Measurements from ENCODE around the gene CHMP2A.

The CHMP2A gene

GRCh38 chr19:58572818-58573657 lies 18.1 kb upstream of the CHMP2A start, which contains the start of gene MZF1:
MZF1 (minus strand) TSS chr19:58573335; CDS start chr19:58571389, 1,946 bp downstream.
- peaks cover 22% of the 10 kb centered on the region for H3K36me3 Mint-ChIP-seq (ENCODE audit: low read depth)
- no peaks in the 10 kb centered on the region for H3K27me3 Mint-ChIP-seq
- H3K9me3 Mint-ChIP-seq = no peaks in the 10 kb centered on the region
- H3K27ac Mint-ChIP-seq = peak within 1 kb of the TSS; percentile 100
- H3K4me3 Mint-ChIP-seq = peak within 1 kb of the TSS; percentile 93
- H3K4me1 Mint-ChIP-seq (ENCODE audit: low read depth) = peaks cover 42% of the 10 kb centered on the region

DNA sequence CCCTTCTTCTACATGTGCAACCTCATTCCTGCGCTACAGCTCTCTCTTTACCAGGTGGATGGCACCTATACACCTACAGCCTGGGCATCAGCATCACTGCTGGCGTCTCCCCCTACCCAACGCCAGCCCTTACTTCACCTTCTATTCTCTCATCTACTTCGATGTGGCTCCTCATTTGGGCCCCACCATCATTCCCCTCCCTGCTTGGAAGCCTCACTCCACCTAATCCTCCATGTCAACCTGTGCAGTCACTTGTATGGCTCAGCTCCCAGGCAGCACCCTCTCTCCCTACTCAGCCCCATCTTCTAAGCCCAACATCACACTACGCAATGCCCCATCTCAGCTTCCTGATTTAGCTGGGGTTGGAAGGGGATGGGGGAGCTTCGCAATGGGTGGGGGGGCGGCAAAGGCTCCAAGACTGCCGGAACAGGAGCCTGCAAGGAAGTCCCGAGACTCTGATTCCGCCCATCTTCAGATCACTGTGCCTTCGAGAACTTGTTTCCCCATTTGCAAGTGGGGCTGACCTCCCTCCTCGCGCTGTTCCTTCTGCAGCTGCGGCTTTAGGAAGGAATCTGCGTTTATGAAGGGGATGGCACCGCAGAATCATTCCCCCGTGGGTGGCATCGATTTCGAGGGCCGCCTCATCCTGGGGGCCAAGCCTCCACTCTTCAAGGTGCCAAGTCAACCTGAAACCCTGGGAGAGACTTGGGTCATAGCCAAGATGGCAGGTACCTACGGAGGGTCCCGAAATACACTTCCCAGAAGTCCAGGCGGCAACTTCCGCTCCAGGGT lies 17.3 kb upstream of the CHMP2A start:
- Mint-ChIP-seq H3K27ac (peak overlapping the region; percentile 100), H3K4me3 (peak overlapping the region; percentile 93), H3K36me3 (ENCODE audit: low read depth) (peaks cover 27% of the 10 kb centered on the region), H3K4me1 (ENCODE audit: low read depth) (peaks cover 36% of the 10 kb centered on the region), H3K27me3 (no peaks in the 10 kb centered on the region), H3K9me3 (no peaks in the 10 kb centered on the region)

GRCh38 chr19:58571575-58571947 lies 16.7 kb upstream of the CHMP2A start:
- H3K4me1 Mint-ChIP-seq (ENCODE audit: low read depth) = peaks cover 36% of the 10 kb centered on the region
- H3K27me3 Mint-ChIP-seq = no peaks in the 10 kb centered on the region
- no peak overlapping the region for H3K4me3 Mint-ChIP-seq
- peak overlapping the region; percentile 100 for H3K27ac Mint-ChIP-seq
- no peaks in the 10 kb centered on the region for H3K9me3 Mint-ChIP-seq
- H3K36me3 Mint-ChIP-seq (ENCODE audit: low read depth) = peaks cover 27% of the 10 kb centered on the region

DNA sequence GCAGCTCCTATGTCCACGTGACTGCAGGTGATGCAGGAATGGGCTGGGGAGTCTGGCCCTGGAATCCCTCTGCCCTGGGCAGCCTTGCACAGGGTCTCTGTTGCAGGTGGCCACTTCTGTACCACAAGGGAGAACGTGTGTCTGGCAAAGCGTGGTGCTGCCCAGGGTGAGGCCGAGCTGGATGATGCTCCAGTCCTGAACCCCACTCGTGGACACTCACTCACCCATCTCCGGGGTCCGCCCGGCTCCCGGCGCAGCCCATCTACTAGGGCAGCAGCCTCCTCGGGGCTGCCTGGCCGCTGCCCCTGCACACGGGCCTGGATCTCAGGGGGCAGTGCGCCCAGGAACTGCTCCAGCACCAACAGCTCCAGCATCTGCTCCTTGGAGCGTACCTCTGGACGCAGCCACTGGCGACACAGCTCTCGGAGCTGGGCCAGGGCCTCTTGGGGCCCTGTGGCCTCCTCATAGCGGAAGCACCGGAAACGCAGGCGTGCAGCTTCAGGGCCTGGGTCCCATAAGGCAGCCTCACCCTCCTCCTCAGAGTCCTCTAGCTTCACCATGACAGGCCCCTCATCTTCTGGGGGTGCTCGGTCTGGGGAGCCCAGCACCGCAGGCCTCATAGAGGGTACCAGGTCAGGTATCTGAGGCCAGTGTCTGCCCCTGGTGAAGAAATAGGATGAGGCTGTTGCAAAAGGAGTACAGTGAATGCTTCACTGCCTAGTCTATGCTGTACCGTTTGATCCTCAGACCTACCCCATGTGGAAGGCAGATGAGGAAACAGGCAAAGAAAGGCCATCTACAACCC lies 16.1 kb upstream of the CHMP2A start:
- Mint-ChIP-seq H3K27me3 (no peaks in the 10 kb centered on the region), H3K4me3 (no peak overlapping the region), H3K27ac (no peak overlapping the region), H3K36me3 (ENCODE audit: low read depth) (peaks cover 27% of the 10 kb centered on the region), H3K9me3 (no peaks in the 10 kb centered on the region), H3K4me1 (ENCODE audit: low read depth) (peaks cover 34% of the 10 kb centered on the region)

DNA sequence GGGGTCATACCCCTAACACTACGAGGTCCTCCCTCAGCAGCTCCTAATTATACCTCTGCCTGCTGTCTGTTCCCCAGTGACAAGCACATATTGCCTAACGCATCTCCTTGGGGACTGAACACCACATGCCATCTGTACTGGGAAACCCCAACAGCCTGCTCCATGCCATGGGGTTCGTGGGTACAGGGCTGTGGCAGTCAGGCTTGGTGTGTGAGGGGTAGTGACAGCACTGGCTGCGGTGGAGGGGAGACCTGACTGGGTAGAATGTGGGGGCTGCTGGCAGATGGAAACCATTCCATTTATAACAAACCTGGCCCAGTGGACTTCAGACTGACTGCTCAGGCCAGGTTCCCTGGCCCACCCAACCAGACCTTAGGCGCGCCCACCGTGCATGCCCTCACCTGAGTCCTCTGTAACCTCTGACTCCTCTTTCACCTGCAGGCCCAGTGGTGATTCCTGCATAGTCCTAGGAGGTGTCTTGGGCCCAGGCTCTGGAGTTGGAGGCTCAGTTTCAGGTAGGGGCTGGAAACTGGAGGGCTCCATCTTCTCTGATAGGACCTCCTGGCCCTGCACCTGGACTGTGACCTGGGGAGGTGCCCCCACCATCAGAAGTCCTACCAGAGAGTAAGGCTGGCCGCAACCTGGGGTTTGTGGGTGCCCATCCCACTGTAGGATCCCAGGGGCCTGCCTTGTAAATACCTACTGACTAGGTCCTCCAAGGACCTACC lies 15.2 kb upstream of the CHMP2A start:
- Mint-ChIP-seq H3K9me3 (no peaks in the 10 kb centered on the region), H3K4me1 (ENCODE audit: low read depth) (peaks cover 30% of the 10 kb centered on the region), H3K4me3 (no peak overlapping the region), H3K36me3 (ENCODE audit: low read depth) (peaks cover 27% of the 10 kb centered on the region), H3K27me3 (no peaks in the 10 kb centered on the region), H3K27ac (no peak overlapping the region)

GRCh38 chr19:58569191-58569942 lies 14.5 kb upstream of the CHMP2A start:
- Mint-ChIP-seq H3K27ac (peak overlapping the region; percentile 8), H3K27me3 (no peaks in the 10 kb centered on the region), H3K4me3 (no peak overlapping the region), H3K4me1 (ENCODE audit: low read depth) (peaks cover 29% of the 10 kb centered on the region), H3K9me3 (no peaks in the 10 kb centered on the region), H3K36me3 (ENCODE audit: low read depth) (peaks cover 31% of the 10 kb centered on the region)

- Mint-ChIP-seq H3K36me3 (ENCODE audit: low read depth) (peaks cover 33% of the 10 kb centered on the region), H3K9me3 (no peaks in the 10 kb centered on the region), H3K27me3 (no peaks in the 10 kb centered on the region), H3K27ac (peak overlapping the region; percentile 8), H3K4me1 (ENCODE audit: low read depth) (peaks cover 26% of the 10 kb centered on the region), H3K4me3 (no peak overlapping the region)
Measured at GRCh38 chr19:58568453-58569130, 13.7 kb upstream of the CHMP2A start.

DNA sequence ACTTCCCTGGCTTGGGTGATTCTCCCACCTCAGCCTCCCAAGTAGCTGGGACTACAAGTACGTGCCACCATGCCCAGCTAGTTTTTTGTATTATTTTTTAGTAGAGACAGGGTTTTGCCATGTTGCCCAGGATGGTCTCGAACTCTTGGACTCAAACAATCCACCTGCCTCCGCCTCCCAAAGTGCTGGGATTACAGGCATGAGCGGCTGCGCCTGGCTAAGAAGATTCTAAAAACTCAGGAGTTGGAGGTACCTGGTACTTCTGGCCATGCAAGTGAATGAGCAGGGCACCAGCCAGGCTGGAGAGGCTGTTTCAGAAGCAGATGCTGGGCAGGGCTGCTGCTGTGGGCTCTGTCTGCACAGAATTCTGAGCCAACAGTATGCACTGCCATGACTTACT lies 12.1 kb upstream of the CHMP2A start:
- H3K27ac Mint-ChIP-seq = no peak overlapping the region
- H3K36me3 Mint-ChIP-seq (ENCODE audit: low read depth) = peaks cover 31% of the 10 kb centered on the region
- no peaks in the 10 kb centered on the region for H3K9me3 Mint-ChIP-seq
- H3K4me1 Mint-ChIP-seq (ENCODE audit: low read depth) = peaks cover 27% of the 10 kb centered on the region
- H3K4me3 Mint-ChIP-seq = no peak overlapping the region
- H3K27me3 Mint-ChIP-seq = no peaks in the 10 kb centered on the region

DNA sequence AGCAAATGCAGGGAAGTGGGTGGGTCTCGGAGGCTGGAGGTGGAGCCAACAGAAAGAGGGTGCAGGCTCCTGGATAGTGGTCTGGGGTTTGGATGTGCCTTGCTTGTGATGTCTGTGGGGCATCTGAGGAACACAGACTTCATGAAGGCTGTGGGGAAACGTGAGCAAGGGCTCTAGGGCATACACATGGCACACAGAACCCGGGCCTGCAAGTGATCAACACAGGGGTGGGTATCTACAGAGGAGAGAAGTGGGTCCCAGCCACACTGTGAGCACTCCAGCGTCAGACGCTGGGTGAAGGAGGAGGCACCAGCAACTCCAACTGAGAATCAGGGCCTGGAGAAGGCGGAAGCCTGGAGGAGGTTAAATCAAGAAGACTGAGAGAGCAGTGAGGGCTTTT lies 8.9 kb upstream of the CHMP2A start:
- peak overlapping the region; percentile 81 for H3K4me3 Mint-ChIP-seq
- peaks cover 24% of the 10 kb centered on the region for H3K36me3 Mint-ChIP-seq (ENCODE audit: low read depth)
- H3K27ac Mint-ChIP-seq = peak overlapping the region; percentile 30
- no peaks in the 10 kb centered on the region for H3K9me3 Mint-ChIP-seq
- H3K4me1 Mint-ChIP-seq (ENCODE audit: low read depth) = peaks cover 43% of the 10 kb centered on the region
- no peaks in the 10 kb centered on the region for H3K27me3 Mint-ChIP-seq

- Mint-ChIP-seq H3K27ac (peak overlapping the region; percentile 67), H3K36me3 (ENCODE audit: low read depth) (peaks cover 20% of the 10 kb centered on the region), H3K27me3 (no peaks in the 10 kb centered on the region), H3K4me1 (ENCODE audit: low read depth) (peaks cover 43% of the 10 kb centered on the region), H3K4me3 (peak overlapping the region; percentile 81), H3K9me3 (no peaks in the 10 kb centered on the region)
Measured at GRCh38 chr19:58563034-58563573, 8.2 kb upstream of the CHMP2A start.

DNA sequence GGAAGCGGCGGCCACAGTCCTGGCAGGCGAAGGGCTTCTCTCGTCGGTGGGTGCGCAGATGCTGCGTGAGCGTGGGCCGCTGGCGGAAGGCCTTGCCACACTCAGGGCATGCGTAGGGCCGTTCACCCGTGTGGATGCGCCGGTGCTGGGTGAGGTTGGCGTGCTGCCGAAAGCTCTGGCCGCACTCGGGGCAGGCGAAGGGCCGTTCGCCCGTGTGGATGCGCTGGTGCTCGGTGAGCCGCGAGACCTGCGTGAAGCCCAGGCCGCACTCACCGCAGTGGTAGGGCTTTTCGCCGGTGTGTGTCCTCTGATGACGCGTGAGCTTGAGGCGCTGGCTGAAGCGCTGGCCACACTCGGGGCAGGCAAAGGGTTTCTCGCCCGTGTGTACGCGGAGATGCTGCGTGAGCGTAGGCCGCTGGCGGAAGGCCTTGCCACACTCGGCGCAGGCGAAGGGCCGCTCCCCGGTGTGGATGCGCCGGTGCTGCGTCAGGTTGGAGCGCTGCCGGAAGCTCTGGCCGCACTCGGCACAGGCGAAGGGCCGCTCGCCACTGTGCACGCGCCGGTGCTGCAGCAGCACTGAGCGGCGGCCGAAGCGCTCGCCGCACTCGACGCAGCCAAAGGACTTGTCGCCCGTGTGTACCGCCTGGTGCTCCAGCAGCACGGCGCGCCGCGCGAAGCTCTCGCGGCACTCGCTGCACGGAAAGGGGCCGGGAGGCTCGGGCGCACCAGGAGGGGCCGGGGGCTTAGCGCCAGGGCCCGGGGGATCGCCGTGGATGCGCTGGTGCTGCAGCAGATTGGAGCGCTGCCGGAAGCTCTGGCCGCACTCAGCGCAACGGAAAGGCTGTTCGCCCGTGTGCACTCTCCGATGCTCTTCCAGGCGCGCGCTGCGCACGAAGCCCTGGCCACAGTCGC lies 7.5 kb upstream of the CHMP2A start:
- peaks cover 48% of the 10 kb centered on the region for H3K4me1 Mint-ChIP-seq (ENCODE audit: low read depth)
- no peaks in the 10 kb centered on the region for H3K9me3 Mint-ChIP-seq
- peak overlapping the region; percentile 81 for H3K4me3 Mint-ChIP-seq
- H3K27me3 Mint-ChIP-seq = no peaks in the 10 kb centered on the region
- H3K27ac Mint-ChIP-seq = peak overlapping the region; percentile 82
- H3K36me3 Mint-ChIP-seq (ENCODE audit: low read depth) = peaks cover 22% of the 10 kb centered on the region

DNA sequence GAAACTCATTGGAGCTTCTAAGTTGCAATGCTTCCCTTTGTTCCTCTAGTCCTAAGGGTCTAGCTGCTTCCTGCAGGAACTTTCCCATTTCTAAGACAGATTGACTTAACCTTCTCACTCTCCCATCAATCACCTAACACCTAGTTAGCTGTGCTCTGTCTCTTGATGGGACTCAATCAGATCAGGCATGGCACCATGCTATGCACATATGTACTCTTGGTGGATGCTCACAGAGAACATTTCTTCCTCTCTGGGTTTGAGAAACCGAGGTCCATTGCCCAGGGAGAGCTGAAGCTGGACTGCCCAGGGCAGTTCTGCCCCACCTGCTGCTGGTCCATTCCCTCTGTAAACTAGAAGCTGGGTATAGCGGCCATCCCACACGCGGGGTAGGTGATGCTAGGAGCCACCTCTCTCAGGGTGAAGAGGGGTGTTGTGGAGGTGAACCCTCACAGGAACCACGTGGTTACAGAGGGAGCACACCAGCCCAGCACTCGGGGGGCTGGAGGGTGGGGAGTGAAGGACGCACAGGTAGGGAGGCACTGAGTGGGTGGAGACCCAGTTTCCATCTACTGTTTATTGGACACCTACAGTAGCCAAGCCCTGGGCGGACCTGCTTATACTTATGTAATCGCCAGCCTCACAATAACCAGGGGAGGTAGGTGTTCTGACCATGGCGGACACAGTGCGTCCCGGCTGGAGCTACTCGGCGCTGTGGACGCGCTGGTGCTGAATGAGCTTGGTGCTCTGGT lies 6.6 kb upstream of the CHMP2A start:
- Mint-ChIP-seq H3K27me3 (no peaks in the 10 kb centered on the region), H3K9me3 (no peaks in the 10 kb centered on the region), H3K4me3 (peak overlapping the region; percentile 81), H3K27ac (peak overlapping the region; percentile 82), H3K36me3 (ENCODE audit: low read depth) (peaks cover 30% of the 10 kb centered on the region), H3K4me1 (ENCODE audit: low read depth) (peaks cover 55% of the 10 kb centered on the region)

All from stimulated activated naive CD8-positive, alpha-beta T cell treated with anti-CD3 and anti-CD28 coated beads, Interleukin-15, Interleukin-2, amounts not matched to agents 100 ng/mL and 50 ng/mL, for 24 hours (primary cell).